HG03064 (cell line): ENCODE measurements around the gene AP1M2.

Source experiments
- ATAC-seq: cut with Tn5 transposase; IDR thresholded peaks from one replicate; pipeline ENCODE4 v1.9.1; 2021; ENCODE audit warnings: low read depth; ENCODE audit not compliant: unreplicated experiment

The AP1M2 gene

GRCh38 chr19:10587022-10587838 is at the start of gene AP1M2:
AP1M2 (minus strand) TSS chr19:10587312; CDS start chr19:10587231, 81 bp downstream.
- no peak for ATAC-seq

GRCh38 chr19:10636304-10636972 is 49.3 kb upstream of the AP1M2 start:
- ATAC-seq, result no peak

- ATAC-seq, result no peak
These were observed 47.9 kb upstream of the AP1M2 start for GRCh38 chr19:10634963-10635362.

GRCh38 chr19:10634430-10634829 is 47.3 kb upstream of the AP1M2 start:
- ATAC-seq, result no peak

- no peak for ATAC-seq
These were observed 44.8 kb upstream of the AP1M2 start for GRCh38 chr19:10631874-10632273.

GRCh38 chr19:10625762-10626138 is 38.6 kb upstream of the AP1M2 start:
- ATAC-seq, result no peak

- ATAC-seq, result no peak
These were observed 38.1 kb upstream of the AP1M2 start, which contains the start of gene SLC44A2 for GRCh38 chr19:10625003-10625761. SLC44A2 (plus strand) TSS chr19:10625553; CDS start chr19:10625634, 81 bp downstream.

GRCh38 chr19:10624585-10624984 is 37.5 kb upstream of the AP1M2 start:
- ATAC-seq, result no peak

GRCh38 chr19:10621966-10622365 is 34.9 kb upstream of the AP1M2 start:
- no peak for ATAC-seq

GRCh38 chr19:10620786-10621185 is 33.7 kb upstream of the AP1M2 start:
- no peak for ATAC-seq

GRCh38 chr19:10618846-10619245 is 31.7 kb upstream of the AP1M2 start:
- no peak for ATAC-seq

- ATAC-seq, result no peak
These were observed 30.5 kb upstream of the AP1M2 start for GRCh38 chr19:10617409-10618121.

GRCh38 chr19:10615429-10616023 is 28.4 kb upstream of the AP1M2 start:
- no peak for ATAC-seq

- no peak for ATAC-seq
These were observed 25.5 kb upstream of the AP1M2 start for GRCh38 chr19:10612499-10613119.

- no peak for ATAC-seq
These were observed 24.8 kb upstream of the AP1M2 start for GRCh38 chr19:10611907-10612306.

GRCh38 chr19:10604460-10604980 is 17.4 kb upstream of the AP1M2 start:
- ATAC-seq, result no peak

- no peak for ATAC-seq
These were observed 16.9 kb upstream of the AP1M2 start for GRCh38 chr19:10603873-10604459.

GRCh38 chr19:10603084-10603872 is 16.2 kb upstream of the AP1M2 start:
- no peak for ATAC-seq
